ENCODE measurements around the gene PIMREG. TPM values are rescaled to one million over a fixed set of nuclear protein-coding genes. Genes with fewer than 3 reads are reported as not detected.

The PIMREG gene
- polyA plus RNA-seq, 2 donors: 1.7 to 4.0 TPM

GRCh38 chr17:6435968-6436367, 8.3 kb upstream of the PIMREG start:
- H3K4me3 ChIP-seq (ENCODE audit: low read depth in 1 of 2, low read length in 2 of 2): no peak overlapping the region
- WGBS, 2 donors: 16 to 17% methylated on average over 9 of the region's 9 CpGs
- no peak overlapping the region for H3K27ac ChIP-seq (ENCODE audit: low read depth in 2 of 2, low read length in 1 of 2)
- H3K4me1 ChIP-seq (ENCODE audit: control insufficient read depth in 2 of 2, insufficient read depth in 2 of 2, low read length in 1 of 2): no peaks in the 10 kb centered on the region
- no peaks in the 10 kb centered on the region for H3K9me3 ChIP-seq (ENCODE audit: control insufficient read depth in 2 of 2, insufficient read depth in 1 of 2, low read depth in 1 of 2, low read length in 1 of 2)
- no peaks in the 10 kb centered on the region for H3K27me3 ChIP-seq (ENCODE audit: control insufficient read depth in 1 of 2, insufficient read depth in 2 of 2, low read length in 2 of 2)
- H3K36me3 ChIP-seq (ENCODE audit: control insufficient read depth in 2 of 2, insufficient read depth in 2 of 2, low read length in 1 of 2): no peaks in the 10 kb centered on the region

DNA sequence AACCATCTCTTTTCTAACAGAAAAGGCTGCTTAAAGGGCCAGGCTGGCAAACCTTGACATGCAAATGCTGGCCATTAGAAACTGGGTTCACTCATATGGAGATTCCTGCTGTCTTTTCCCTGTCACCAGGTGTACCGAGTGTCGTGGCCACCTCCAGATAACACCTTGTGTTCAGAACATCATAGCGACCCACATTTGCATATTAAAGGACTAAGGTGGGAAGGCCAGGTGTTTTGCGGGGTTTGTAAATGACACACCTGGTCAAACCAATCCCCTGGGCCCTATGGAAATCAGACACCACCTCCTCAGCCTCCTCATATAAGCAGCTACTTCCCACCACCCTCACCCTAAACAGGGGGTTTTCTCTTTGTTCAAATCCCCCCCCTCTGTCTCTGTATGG, 6.8 kb upstream of the PIMREG start:
- H3K4me3 ChIP-seq (ENCODE audit: low read depth in 1 of 2, low read length in 2 of 2): no peak overlapping the region
- H3K36me3 ChIP-seq (ENCODE audit: control insufficient read depth in 2 of 2, insufficient read depth in 2 of 2, low read length in 1 of 2): no peaks in the 10 kb centered on the region
- no peaks in the 10 kb centered on the region for H3K4me1 ChIP-seq (ENCODE audit: control insufficient read depth in 2 of 2, insufficient read depth in 2 of 2, low read length in 1 of 2)
- H3K27me3 ChIP-seq (ENCODE audit: control insufficient read depth in 1 of 2, insufficient read depth in 2 of 2, low read length in 2 of 2): no peaks in the 10 kb centered on the region
- 41 to 49% methylated on average over 4 of the region's 4 CpGs for WGBS, 2 donors
- H3K9me3 ChIP-seq (ENCODE audit: control insufficient read depth in 2 of 2, insufficient read depth in 1 of 2, low read depth in 1 of 2, low read length in 1 of 2): no peaks in the 10 kb centered on the region
- no peak overlapping the region for H3K27ac ChIP-seq (ENCODE audit: low read depth in 2 of 2, low read length in 1 of 2)

DNA sequence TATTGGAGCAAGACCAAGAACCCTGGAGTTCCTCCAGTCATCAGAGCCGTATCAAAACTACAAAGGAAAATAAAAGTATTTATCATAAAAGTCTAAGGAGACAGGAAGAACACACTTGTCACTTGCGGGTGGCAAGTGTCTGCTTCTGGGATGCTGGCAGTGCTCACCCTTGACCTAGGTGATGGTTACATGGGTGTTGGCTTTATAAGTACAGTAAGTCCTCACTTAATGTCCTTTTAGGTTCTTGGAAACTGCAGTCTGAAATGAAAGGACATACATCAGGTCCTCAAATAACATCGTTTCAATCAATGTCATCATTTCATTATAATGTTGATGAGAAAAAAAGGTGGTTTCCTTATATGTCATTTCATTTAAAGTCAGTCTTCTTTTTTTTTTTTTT, 6.3 kb upstream of the PIMREG start:
- 48 to 58% methylated on average over 3 of the region's 3 CpGs for WGBS, 2 donors
- H3K27me3 ChIP-seq (ENCODE audit: control insufficient read depth in 1 of 2, insufficient read depth in 2 of 2, low read length in 2 of 2): no peaks in the 10 kb centered on the region
- no peak overlapping the region for H3K4me3 ChIP-seq (ENCODE audit: low read depth in 1 of 2, low read length in 2 of 2)

GRCh38 chr17:6439951-6440350, 4.3 kb upstream of the PIMREG start:
- WGBS, 2 donors: 52 to 53% methylated on average over 4 of the region's 4 CpGs
- H3K9me3 ChIP-seq (ENCODE audit: control insufficient read depth in 2 of 2, insufficient read depth in 1 of 2, low read depth in 1 of 2, low read length in 1 of 2): no peaks in the 10 kb centered on the region
- H3K36me3 ChIP-seq (ENCODE audit: control insufficient read depth in 2 of 2, insufficient read depth in 2 of 2, low read length in 1 of 2): no peaks in the 10 kb centered on the region
- no peak overlapping the region for H3K4me3 ChIP-seq (ENCODE audit: low read depth in 1 of 2, low read length in 2 of 2)
- peaks cover 3 to 7% of the 10 kb centered on the region in 2 donors for H3K4me1 ChIP-seq (ENCODE audit: control insufficient read depth in 2 of 2, insufficient read depth in 2 of 2, low read length in 1 of 2)
- H3K27ac ChIP-seq (ENCODE audit: low read depth in 2 of 2, low read length in 1 of 2): no peak overlapping the region
- no peaks in the 10 kb centered on the region for H3K27me3 ChIP-seq (ENCODE audit: control insufficient read depth in 1 of 2, insufficient read depth in 2 of 2, low read length in 2 of 2)

More for the DNA sequence above, 6.3 kb upstream of the PIMREG start:
- Histone ChIP-seq H3K4me1 (ENCODE audit: control insufficient read depth in 2 of 2, insufficient read depth in 2 of 2, low read length in 1 of 2) (no peaks in the 10 kb centered on the region), H3K9me3 (ENCODE audit: control insufficient read depth in 2 of 2, insufficient read depth in 1 of 2, low read depth in 1 of 2, low read length in 1 of 2) (no peaks in the 10 kb centered on the region), H3K36me3 (ENCODE audit: control insufficient read depth in 2 of 2, insufficient read depth in 2 of 2, low read length in 1 of 2) (no peaks in the 10 kb centered on the region), H3K27ac (ENCODE audit: low read depth in 2 of 2, low read length in 1 of 2) (no peak overlapping the region)

- 62% methylated on average over 6 of the region's 6 CpGs for WGBS, 2 donors
Observed at GRCh38 chr17:6442775-6443174, 1.5 kb upstream of the PIMREG start.

DNA sequence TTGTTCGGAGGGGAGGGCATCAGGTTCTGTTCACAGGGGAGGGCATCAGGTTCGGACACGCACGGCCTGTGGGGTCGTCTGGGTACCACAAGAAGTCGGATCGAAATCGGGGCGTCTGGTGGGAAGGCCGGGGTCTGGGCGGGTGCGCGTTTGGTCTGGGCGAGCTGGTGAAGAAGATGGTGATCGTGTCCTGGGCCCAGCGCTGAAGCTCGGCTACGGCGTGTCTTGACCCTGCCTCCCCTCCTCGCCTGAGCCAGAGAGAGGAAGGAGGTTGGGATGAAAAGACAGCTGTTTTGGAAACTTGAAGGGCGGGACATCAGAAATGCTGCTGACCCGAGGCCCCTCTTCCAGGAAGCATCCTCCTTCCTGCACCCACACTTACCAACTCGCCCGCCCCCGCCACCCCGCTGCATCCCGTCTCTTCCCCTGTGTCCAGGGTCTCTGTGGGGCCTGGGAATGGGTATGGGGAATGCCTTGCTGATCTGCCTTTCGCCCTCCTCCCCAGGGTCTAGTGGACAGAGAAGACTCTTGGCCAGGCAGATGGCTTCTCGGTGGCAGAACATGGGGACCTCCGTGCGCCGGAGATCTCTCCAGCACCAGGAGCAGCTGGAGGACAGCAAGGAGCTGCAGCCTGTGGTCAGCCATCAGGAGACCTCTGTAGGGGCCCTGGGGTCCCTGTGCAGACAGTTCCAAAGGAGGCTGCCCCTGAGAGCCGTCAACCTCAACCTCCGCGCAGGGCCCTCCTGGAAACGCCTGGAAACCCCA, 498 bp downstream of the PIMREG start:
- Histone ChIP-seq H3K36me3 (ENCODE audit: control insufficient read depth in 2 of 2, insufficient read depth in 2 of 2, low read length in 1 of 2) (peaks cover 0 to 12% of the 10 kb centered on the region in 2 donors), H3K27ac (ENCODE audit: low read depth in 2 of 2, low read length in 1 of 2) (no peak overlapping the region), H3K4me3 (ENCODE audit: low read depth in 1 of 2, low read length in 2 of 2) (peak overlapping the region; percentile 51), H3K4me1 (ENCODE audit: control insufficient read depth in 2 of 2, insufficient read depth in 2 of 2, low read length in 1 of 2) (peaks cover 3 to 7% of the 10 kb centered on the region in 2 donors), H3K27me3 (ENCODE audit: control insufficient read depth in 1 of 2, insufficient read depth in 2 of 2, low read length in 2 of 2) (no peaks in the 10 kb centered on the region), H3K9me3 (ENCODE audit: control insufficient read depth in 2 of 2, insufficient read depth in 1 of 2, low read depth in 1 of 2, low read length in 1 of 2) (no peaks in the 10 kb centered on the region)
- 31 to 37% methylated on average over 33 to 36 of the region's 36 CpGs for WGBS, 2 donors

More at GRCh38 chr17:6442775-6443174, 1.5 kb upstream of the PIMREG start:
- Histone ChIP-seq H3K36me3 (ENCODE audit: control insufficient read depth in 2 of 2, insufficient read depth in 2 of 2, low read length in 1 of 2) (peaks cover 0 to 2% of the 10 kb centered on the region in 2 donors), H3K27me3 (ENCODE audit: control insufficient read depth in 1 of 2, insufficient read depth in 2 of 2, low read length in 2 of 2) (no peaks in the 10 kb centered on the region), H3K4me3 (ENCODE audit: low read depth in 1 of 2, low read length in 2 of 2) (no peak overlapping the region), H3K27ac (ENCODE audit: low read depth in 2 of 2, low read length in 1 of 2) (no peak overlapping the region), H3K9me3 (ENCODE audit: control insufficient read depth in 2 of 2, insufficient read depth in 1 of 2, low read depth in 1 of 2, low read length in 1 of 2) (no peaks in the 10 kb centered on the region), H3K4me1 (ENCODE audit: control insufficient read depth in 2 of 2, insufficient read depth in 2 of 2, low read length in 1 of 2) (peaks cover 3 to 7% of the 10 kb centered on the region in 2 donors)

DNA sequence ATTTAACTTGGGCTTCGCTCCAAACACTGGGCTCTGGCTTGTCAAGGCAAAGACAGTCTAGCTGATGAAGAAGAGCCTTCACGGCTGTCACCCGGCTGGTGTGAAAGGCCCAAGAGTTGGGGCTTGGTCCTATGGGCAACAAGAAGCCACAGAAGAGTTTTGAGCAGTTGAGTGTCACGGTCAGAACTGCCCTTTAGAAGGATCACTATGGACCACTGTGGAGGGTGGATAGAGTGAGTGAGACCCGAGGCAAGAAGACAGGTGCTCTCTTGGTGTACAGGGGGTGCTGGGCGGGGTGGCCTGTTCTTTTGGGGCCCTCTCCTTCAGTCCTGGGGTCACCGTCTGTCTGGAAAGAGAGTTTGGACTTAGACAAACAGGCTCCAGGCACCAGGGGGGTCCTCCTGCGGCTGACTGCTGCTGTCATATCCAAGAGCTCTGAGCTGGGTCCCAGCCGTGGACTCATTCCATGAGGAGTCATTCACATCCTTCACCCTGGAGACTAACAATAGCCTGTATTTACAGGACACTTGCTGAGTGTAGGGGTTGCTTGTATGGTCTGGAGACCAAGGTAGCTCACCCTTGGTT, 2.4 kb downstream of the PIMREG start:
- peaks cover 0 to 16% of the 10 kb centered on the region in 2 donors for H3K36me3 ChIP-seq (ENCODE audit: control insufficient read depth in 2 of 2, insufficient read depth in 2 of 2, low read length in 1 of 2)
- H3K4me1 ChIP-seq (ENCODE audit: control insufficient read depth in 2 of 2, insufficient read depth in 2 of 2, low read length in 1 of 2): peaks cover 3 to 7% of the 10 kb centered on the region in 2 donors
- H3K27me3 ChIP-seq (ENCODE audit: control insufficient read depth in 1 of 2, insufficient read depth in 2 of 2, low read length in 2 of 2): no peaks in the 10 kb centered on the region
- no peaks in the 10 kb centered on the region for H3K9me3 ChIP-seq (ENCODE audit: control insufficient read depth in 2 of 2, insufficient read depth in 1 of 2, low read depth in 1 of 2, low read length in 1 of 2)
- 88 to 90% methylated on average over 9 of the region's 9 CpGs for WGBS, 2 donors
- no peak overlapping the region for H3K27ac ChIP-seq (ENCODE audit: low read depth in 2 of 2, low read length in 1 of 2)
- H3K4me3 ChIP-seq (ENCODE audit: low read depth in 1 of 2, low read length in 2 of 2): no peak overlapping the region

DNA sequence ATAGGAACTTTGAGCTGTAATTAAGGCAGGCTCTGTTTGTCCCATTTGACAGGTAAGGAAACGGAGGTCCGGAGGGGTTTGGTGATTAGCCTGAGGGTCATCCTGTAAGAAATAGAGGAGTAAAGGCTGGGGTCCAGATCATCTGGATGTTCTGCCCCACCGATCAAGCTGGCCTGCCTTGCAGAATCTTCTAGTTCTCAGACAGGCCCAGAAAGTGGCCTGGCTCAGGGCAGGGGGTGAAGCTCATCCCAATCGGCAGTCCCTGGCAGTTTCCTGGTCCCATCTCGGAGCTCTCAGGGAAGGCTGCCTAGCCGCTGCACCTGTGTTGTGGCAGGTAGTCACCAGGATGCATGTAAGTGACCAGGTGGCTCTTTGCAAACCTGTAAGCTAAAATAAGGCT, 4.2 kb downstream of the PIMREG start:
- Histone ChIP-seq H3K27ac (ENCODE audit: low read depth in 2 of 2, low read length in 1 of 2) (no peak overlapping the region), H3K4me3 (ENCODE audit: low read depth in 1 of 2, low read length in 2 of 2) (no peak overlapping the region), H3K36me3 (ENCODE audit: control insufficient read depth in 2 of 2, insufficient read depth in 2 of 2, low read length in 1 of 2) (peaks cover 0 to 16% of the 10 kb centered on the region in 2 donors), H3K27me3 (ENCODE audit: control insufficient read depth in 1 of 2, insufficient read depth in 2 of 2, low read length in 2 of 2) (no peaks in the 10 kb centered on the region), H3K4me1 (ENCODE audit: control insufficient read depth in 2 of 2, insufficient read depth in 2 of 2, low read length in 1 of 2) (peaks cover 3 to 5% of the 10 kb centered on the region in 2 donors), H3K9me3 (ENCODE audit: control insufficient read depth in 2 of 2, insufficient read depth in 1 of 2, low read depth in 1 of 2, low read length in 1 of 2) (no peaks in the 10 kb centered on the region)
- 92 to 96% methylated on average over 6 of the region's 6 CpGs for WGBS, 2 donors

GRCh38 chr17:6449307-6449706, 5.1 kb downstream of the PIMREG start:
- no peak overlapping the region for H3K27ac ChIP-seq (ENCODE audit: low read depth in 2 of 2, low read length in 1 of 2)
- 91 to 95% methylated on average over 6 of the region's 6 CpGs for WGBS, 2 donors
- no peaks in the 10 kb centered on the region for H3K9me3 ChIP-seq (ENCODE audit: control insufficient read depth in 2 of 2, insufficient read depth in 1 of 2, low read depth in 1 of 2, low read length in 1 of 2)
- peaks cover 0 to 16% of the 10 kb centered on the region in 2 donors for H3K36me3 ChIP-seq (ENCODE audit: control insufficient read depth in 2 of 2, insufficient read depth in 2 of 2, low read length in 1 of 2)
- H3K4me3 ChIP-seq (ENCODE audit: low read depth in 1 of 2, low read length in 2 of 2): no peak overlapping the region
- no peaks in the 10 kb centered on the region for H3K27me3 ChIP-seq (ENCODE audit: control insufficient read depth in 1 of 2, insufficient read depth in 2 of 2, low read length in 2 of 2)
- peaks cover 0 to 3% of the 10 kb centered on the region in 2 donors for H3K4me1 ChIP-seq (ENCODE audit: control insufficient read depth in 2 of 2, insufficient read depth in 2 of 2, low read length in 1 of 2)

Measured in esophagus (tissue), 2 donors.